Ramos (cell line): ENCODE measurements around the gene ASMT.
"Not testable (repeated sequence)": the region's sequence is repeated elsewhere in the genome, so short reads cannot be mapped to it uniquely, and the experiment has no call there.

ENCODE experiments used
- in situ Hi-C: fragments of 300-500 bp; cut with MboI; formaldehyde crosslinking; loops from one replicate; pipeline ENCODE4 v1.14.3; 2022; ENCODE audit warnings: low sequenced_read_pairs; ENCODE audit not compliant: unreplicated experiment

Gene ASMT

GRCh38 chrX:1597345-1598020 lies 17.4 kb upstream of the ASMT start:
- in situ Hi-C loops = no loop called here

DNA sequence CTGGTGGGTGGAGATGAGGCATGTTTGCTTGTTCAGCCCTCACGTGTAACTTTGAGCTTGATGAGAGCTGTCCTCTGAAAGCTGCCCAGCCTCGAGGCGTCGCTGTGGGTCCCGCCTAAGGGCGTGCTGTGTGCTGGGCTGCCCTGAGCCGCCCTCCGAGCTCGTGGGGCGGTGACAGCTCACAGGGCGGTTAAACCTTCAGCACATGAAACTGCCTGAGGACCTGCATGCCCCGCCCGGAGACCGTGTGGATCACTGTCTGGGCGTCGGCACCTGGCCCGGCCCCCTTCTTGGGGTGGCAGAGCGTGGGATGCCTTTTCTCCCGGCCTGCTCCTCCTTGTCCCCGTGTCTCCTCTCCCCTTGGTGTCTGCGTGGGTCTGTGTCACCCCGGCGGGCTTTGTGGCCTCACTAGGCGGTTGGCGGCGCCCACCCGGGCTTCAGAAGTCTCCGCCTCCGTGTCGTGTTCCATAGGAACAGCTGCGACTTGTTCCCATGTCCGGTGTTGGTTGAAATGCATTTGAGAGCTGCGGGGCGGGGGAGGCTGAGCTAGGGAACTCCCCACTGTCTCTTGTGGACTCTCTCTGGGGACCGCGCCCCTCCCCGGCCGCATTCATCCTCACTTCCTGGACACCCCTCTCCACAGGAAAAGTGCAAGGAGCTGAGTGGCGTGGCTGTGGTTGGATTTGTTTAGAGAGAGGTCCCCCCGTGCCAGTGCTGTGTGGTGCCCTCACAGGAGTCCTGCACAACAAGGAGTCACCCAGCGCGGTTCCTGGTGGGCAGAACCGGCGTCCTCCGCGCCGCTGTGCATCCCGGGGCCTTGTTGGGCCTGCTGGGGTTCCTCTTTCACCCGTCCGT lies 16.6 kb upstream of the ASMT start:
- in situ Hi-C loops = no loop called here

- in situ Hi-C loops = no loop called here
These were observed 15.7 kb upstream of the ASMT start for GRCh38 chrX:1598876-1599790.

- in situ Hi-C loops = no loop called here
These were observed 15.0 kb upstream of the ASMT start for GRCh38 chrX:1599791-1600405.

DNA sequence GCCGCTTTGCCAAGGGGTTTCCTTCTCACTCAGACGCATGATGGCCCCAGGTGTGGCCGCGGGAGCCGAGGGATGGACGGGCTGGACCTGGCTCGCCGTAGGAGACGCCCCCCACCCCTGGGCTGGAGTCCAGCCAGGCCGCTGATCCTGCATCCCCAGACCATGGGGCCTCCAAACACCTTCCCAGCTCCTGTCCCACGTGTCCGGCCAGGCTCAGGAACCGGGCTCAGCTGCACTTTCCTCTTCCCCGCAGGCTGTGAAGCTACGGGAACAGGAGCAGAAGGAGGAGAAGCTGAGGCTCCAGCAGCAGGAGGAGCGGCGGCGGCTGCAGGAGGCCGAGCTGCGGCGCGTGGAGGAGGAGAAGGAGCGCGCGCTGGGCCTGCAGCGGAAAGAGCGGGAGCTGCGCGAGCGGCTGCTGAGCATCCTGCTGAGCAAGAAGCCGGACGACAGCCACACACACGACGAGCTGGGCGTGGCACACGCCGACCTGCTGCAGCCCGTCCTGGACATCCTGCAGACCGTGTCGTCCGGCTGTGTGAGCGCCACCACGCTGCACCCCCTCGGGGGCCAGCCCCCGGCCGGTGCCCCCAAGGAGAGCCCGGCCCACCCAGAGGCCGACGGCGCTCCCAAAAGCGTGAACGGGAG lies 14.3 kb upstream of the ASMT start:
- in situ Hi-C loops = no loop called here

- in situ Hi-C loops = no loop called here
These were observed 13.7 kb upstream of the ASMT start for GRCh38 chrX:1601051-1601767.

- in situ Hi-C loops = no loop called here
These were observed 13.1 kb upstream of the ASMT start for GRCh38 chrX:1601768-1602085.

- in situ Hi-C loops = no loop called here
These were observed 12.6 kb upstream of the ASMT start for GRCh38 chrX:1602299-1602698.

GRCh38 chrX:1606496-1606895 lies 8.4 kb upstream of the ASMT start:
- in situ Hi-C loops = no loop called here

GRCh38 chrX:1609311-1609710 lies 5.5 kb upstream of the ASMT start:
- in situ Hi-C loops = no loop called here

DNA sequence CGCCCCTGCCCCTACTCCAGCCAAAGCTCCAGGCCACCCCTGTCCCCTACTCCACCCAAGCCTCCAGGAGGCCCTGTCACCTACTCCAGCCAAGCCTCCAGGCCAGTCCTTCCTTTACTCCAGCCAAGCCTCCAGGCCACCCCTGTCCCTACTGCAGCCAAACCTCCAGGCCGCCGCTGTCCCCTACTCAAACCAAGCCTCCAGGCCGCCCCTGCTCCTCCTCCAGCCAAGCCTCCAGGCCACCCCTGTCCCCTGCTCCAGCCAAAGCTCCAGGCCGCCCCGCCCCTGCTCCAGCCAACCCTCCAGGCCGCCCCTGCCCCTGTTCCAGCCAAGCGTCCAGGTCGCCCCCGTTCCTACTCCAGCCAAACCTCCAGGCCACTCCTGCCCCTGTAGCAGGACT lies 5.1 kb upstream of the ASMT start:
- in situ Hi-C loops = no loop called here

GRCh38 chrX:1610166-1610565 lies 4.7 kb upstream of the ASMT start:
- in situ Hi-C loops = no loop called here

DNA sequence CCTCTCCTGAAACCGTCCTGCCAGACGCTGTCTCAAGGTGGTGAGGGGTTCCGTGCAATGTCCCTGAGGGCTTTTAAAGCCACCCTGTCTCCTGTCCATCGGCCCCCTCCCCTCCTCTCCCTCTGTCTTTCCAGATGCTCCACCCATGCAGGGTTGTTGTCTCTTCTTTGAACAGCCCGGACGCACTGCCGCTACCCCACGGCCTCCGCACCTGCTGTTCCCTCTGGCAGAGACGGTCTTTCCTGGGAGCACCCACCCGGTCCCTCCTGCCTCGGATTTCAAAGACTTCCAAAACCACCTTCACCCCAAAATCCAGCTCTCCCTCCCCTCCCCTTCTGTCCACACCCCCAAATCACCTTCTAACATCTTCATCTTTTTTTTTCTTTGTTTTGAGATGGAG lies 4.1 kb upstream of the ASMT start:
- in situ Hi-C loops = no loop called here

DNA sequence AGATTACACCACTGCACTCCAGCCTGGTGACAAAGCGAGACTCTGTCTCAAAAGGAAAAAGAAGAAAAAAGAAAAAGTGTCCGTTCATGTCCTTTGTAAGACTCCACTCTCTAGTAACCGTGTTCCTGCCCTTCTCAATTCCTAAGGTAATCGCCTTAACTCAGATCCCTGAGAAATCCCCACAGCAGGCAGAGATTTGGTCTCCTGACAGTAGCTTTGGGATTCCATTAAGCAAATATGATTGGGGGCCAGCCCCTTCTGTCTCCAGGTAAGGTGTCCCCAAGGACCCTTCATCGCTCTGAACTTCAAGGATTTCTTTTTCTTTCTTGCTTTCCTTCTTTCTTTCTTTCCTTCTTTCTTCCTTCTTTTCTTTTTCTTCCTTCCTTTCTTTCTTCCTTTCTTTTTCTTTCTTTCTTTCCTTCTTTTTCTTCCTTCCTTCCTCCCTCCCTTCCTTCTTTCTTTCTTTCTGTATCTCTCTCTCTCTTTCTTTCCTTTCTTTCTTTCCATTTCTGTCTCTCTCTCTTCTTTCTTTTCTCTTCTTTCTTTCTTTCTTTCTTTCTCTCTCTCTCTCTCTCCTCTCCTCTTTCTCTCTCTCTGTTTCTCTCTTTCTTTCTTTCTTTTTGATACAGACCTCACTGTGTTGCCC lies 2.1 kb upstream of the ASMT start:
- in situ Hi-C loops = no loop called here

GRCh38 chrX:1618689-1619088 lies 3.8 kb downstream of the ASMT start:
- in situ Hi-C loops = no loop called here

DNA sequence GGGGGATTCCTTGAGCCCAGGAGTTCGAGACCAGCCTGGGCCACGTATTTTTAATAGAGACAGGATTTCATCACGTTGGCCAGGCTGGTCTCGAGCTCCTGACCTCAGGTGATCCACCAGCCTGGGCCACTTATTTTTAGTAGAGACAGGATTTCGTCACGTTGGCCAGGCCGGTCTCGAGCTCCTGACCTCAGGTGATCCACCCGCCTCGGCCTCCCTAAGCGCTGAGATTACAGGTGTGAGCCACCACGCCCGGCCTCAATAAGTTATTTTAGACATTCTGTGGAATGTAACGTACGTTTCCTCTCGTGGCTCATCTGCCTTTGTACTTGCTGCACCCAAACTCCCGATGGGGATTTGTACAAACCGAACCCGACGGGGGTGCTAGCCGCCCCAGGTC lies 8.8 kb downstream of the ASMT start:
- in situ Hi-C loops = no loop called here

- in situ Hi-C loops = not testable (repeated sequence)
These were observed 9.4 kb downstream of the ASMT start for GRCh38 chrX:1624158-1624860.

GRCh38 chrX:1624861-1625215 lies 10.0 kb downstream of the ASMT start:
- in situ Hi-C loops = not testable (repeated sequence)
